Neuronal stem cell (in vitro differentiated cells): Measurements from ENCODE around the gene FLACC1.

Source experiments
- DNase-seq: peaks from one replicate; pipeline ENCODE4 v3.0.0-alpha.2; 2013; ENCODE audit warnings: low spot score
- H2AFZ ChIP-seq: one replicate; pipeline ENCODE4 v1.6.1; 2013; ENCODE audit warnings: mild to moderate bottlenecking, low read length, inconsistent platforms
- H2AK5ac ChIP-seq: 2 replicates; pipeline ENCODE4 v1.6.1; 2013; ENCODE audit warnings: low read depth, mild to moderate bottlenecking, inconsistent platforms, low read length, moderate library complexity, mixed read lengths
- H2BK120ac ChIP-seq: 2 replicates; pipeline ENCODE4 v1.6.1; 2013; ENCODE audit warnings: low read depth, mild to moderate bottlenecking, inconsistent platforms, low read length, moderate library complexity, mixed read lengths
- H2BK12ac ChIP-seq: one replicate; pipeline ENCODE4 v1.6.1; 2013; ENCODE audit warnings: low read length, inconsistent platforms
- H2BK15ac ChIP-seq: 2 replicates; pipeline ENCODE4 v1.6.1; 2013; ENCODE audit warnings: mild to moderate bottlenecking, low read length, inconsistent platforms, mixed read lengths
- H2BK5ac ChIP-seq: one replicate; pipeline ENCODE4 v1.6.1; 2013; ENCODE audit warnings: inconsistent platforms, mild to moderate bottlenecking, low read length, moderate library complexity
- H3K14ac ChIP-seq: one replicate; pipeline ENCODE4 v1.6.1; 2013; ENCODE audit warnings: low read length, inconsistent platforms
- H3K18ac ChIP-seq: 2 replicates; pipeline ENCODE4 v1.6.1; 2013; ENCODE audit warnings: low read length, inconsistent platforms
- H3K23ac ChIP-seq: 2 replicates; pipeline ENCODE4 v1.6.1; 2013; ENCODE audit warnings: low read depth, mild to moderate bottlenecking, mixed read lengths, low read length, inconsistent platforms; ENCODE audit not compliant: poor library complexity
- H3K27ac ChIP-seq: replicated peaks from 3 replicates; pipeline ENCODE4 v1.5.1; 2013; ENCODE audit warnings: low read length, inconsistent platforms
- H3K27me3 ChIP-seq, 3 experiments: 2 replicates each; pipeline ENCODE4 v1.6.1; 2013; ENCODE audit warnings: low read length in 3 of 3, mild to moderate bottlenecking in 2 of 3, inconsistent platforms in 1 of 3, low read depth in 1 of 3, mixed read lengths in 1 of 3, moderate library complexity in 1 of 3; ENCODE audit not compliant: control insufficient read depth in 3 of 3, insufficient read depth in 3 of 3
- H3K36me3 ChIP-seq, 2 donors: replicated peaks in 1 of 2; 2 replicates each; pipeline ENCODE4 v1.6.1; 2013; ENCODE audit warnings: low read length in 2 of 2; ENCODE audit not compliant: control insufficient read depth in 2 of 2, insufficient read depth in 2 of 2
- H3K4ac ChIP-seq: 2 replicates; pipeline ENCODE4 v1.6.1; 2013; ENCODE audit warnings: inconsistent platforms, mild to moderate bottlenecking, low read length, moderate library complexity
- H3K4me1 ChIP-seq, 2 donors: 1 replicate in 1 of 2; 2 replicates in 1 of 2; pipeline ENCODE4 v1.6.1; 2013; ENCODE audit warnings: low read length in 2 of 2, low read depth in 1 of 2; ENCODE audit not compliant: control insufficient read depth in 2 of 2, insufficient read depth in 1 of 2
- H3K4me2 ChIP-seq: one replicate; pipeline ENCODE4 v1.6.1; 2013; ENCODE audit warnings: mild to moderate bottlenecking, low read length, inconsistent platforms; ENCODE audit not compliant: insufficient read depth, poor library complexity, severe bottlenecking
- H3K4me3 ChIP-seq, 2 donors: 2 replicates each; pipeline ENCODE4 v1.5.1; 2013; ENCODE audit warnings: low read length in 2 of 2, mild to moderate bottlenecking in 2 of 2, inconsistent platforms in 1 of 2, moderate library complexity in 1 of 2
- H3K79me1 ChIP-seq: one replicate; pipeline ENCODE4 v1.6.1; 2013; ENCODE audit warnings: low read depth, mild to moderate bottlenecking, inconsistent platforms, low read length, moderate library complexity
- H3K9ac ChIP-seq: one replicate; pipeline ENCODE4 v1.6.1; 2013; ENCODE audit warnings: mild to moderate bottlenecking, low read depth, low read length, inconsistent platforms; ENCODE audit not compliant: poor library complexity
- H3K9me3 ChIP-seq, 2 donors: replicated peaks in 1 of 2; 2 replicates each; pipeline versions ENCODE3 to v1.6.1; 2013; ENCODE audit warnings: low read length in 2 of 2, mild to moderate bottlenecking in 2 of 2, inconsistent platforms in 1 of 2, low read depth in 1 of 2, mixed read lengths in 1 of 2, moderate library complexity in 1 of 2; ENCODE audit not compliant: control insufficient read depth in 2 of 2, insufficient read depth in 1 of 2
- H4K8ac ChIP-seq: one replicate; pipeline ENCODE4 v1.6.1; 2013; ENCODE audit warnings: low read depth, mild to moderate bottlenecking, inconsistent platforms, low read length, moderate library complexity
- H4K91ac ChIP-seq: one replicate; pipeline ENCODE4 v1.6.1; 2013; ENCODE audit warnings: low read length, low read depth, mild to moderate bottlenecking, inconsistent platforms; ENCODE audit not compliant: poor library complexity
- WGBS, 2 donors: extraction: QIAGEN DNeasy Blood & Tissue Kit; methylation state at CpG; one replicate each; pipeline ENCODE4 v1.1.7; 2013; ENCODE audit warnings: missing lambda C conversion rate in 2 of 2, mixed read lengths in 1 of 2; ENCODE audit not compliant: insufficient read length in 2 of 2, insufficient replicate concordance in 1 of 2; ENCODE audit errors: extremely low coverage in 2 of 2; 5-methylcytosine and 5-hydroxymethylcytosine counted together

FLACC1 gene

DNA sequence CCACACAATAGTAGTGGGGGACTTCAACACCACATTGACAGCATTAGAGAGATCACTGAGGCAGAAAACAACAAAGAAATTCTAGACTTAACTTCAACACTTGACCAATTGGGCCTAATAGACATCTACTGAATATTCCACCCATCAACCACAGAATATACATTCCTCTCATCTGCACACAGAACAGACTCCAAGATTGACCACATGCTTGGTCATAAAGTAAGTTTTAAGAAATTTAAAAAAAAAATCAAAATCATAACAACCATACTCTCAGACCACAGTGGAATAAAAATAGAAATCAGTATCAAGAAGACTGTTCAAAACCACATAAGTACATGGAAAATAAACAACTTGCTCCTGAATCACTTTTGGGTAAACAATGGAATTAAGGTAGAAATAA lies 9.0 kb upstream of the FLACC1 start:
- H3K9me3 ChIP-seq, result peaks cover 5 to 12% of the 10 kb centered on the region in 2 donors
- H3K4me1 ChIP-seq, result no peaks in the 10 kb centered on the region
- H2BK15ac ChIP-seq, result no peak overlapping the region
- H3K4ac ChIP-seq, result no peak overlapping the region
- no peak overlapping the region for H2AK5ac ChIP-seq
- no peak overlapping the region for H2BK120ac ChIP-seq
- H3K14ac ChIP-seq, result no peak overlapping the region
- H3K79me1 ChIP-seq, result no peaks in the 10 kb centered on the region
- no peak overlapping the region for H3K9ac ChIP-seq
- H3K23ac ChIP-seq, result no peak overlapping the region
- no peak overlapping the region for H4K91ac ChIP-seq
- H3K18ac ChIP-seq, result no peak overlapping the region
- no peak overlapping the region for H2AFZ ChIP-seq
- no peaks in the 10 kb centered on the region for H3K36me3 ChIP-seq
- no peaks in the 10 kb centered on the region for H3K27me3 ChIP-seq
- H3K27ac ChIP-seq, result no peak overlapping the region
- DNase-seq, result no peak
- no peak overlapping the region for H3K4me3 ChIP-seq
- no peak overlapping the region for H4K8ac ChIP-seq
- H3K4me2 ChIP-seq, result no peak overlapping the region
- no peak overlapping the region for H2BK12ac ChIP-seq
- no peak overlapping the region for H2BK5ac ChIP-seq

DNA sequence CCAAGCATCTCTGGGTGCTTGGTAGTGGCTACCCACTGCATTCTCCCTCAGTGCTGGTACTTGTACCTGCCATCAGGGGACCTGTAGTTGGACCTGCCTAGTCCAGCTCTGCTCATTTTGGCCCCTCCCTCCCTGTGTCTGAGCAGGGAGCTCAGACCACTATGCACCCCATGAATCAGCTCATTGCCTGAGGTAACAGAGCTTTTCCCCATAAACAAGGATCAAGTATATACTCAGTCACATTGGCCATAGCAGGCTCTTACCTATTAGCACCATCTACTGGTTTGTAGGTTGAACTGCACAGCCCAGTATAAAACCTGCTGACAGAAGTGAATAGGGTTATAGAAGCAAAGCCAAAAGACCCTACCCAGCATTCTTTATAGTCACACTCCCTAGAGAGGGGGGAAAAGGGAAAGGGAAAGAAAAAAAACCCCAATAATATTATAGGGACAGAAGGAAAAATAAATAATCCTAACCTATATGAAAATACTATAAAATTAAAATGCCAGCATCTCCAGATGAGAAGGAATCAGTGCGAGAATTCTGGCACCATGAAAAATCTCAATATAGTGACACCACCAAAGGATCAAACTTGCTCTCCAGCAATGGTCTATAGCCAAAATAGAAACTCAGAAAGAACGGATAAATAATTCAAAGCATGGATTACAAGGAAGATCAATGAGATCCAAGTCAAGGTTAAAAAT lies 6.9 kb upstream of the FLACC1 start:
- Histone ChIP-seq H3K27ac (no peak overlapping the region), H2BK120ac (no peak overlapping the region), H3K27me3 (no peaks in the 10 kb centered on the region), H4K8ac (no peak overlapping the region), H2AK5ac (peak overlapping the region; percentile 63), H3K4me1 (no peaks in the 10 kb centered on the region), H3K79me1 (no peaks in the 10 kb centered on the region), H3K23ac (no peak overlapping the region), H3K9me3 (peaks cover 5 to 12% of the 10 kb centered on the region in 2 donors), H2BK5ac (no peak overlapping the region), H2BK12ac (no peak overlapping the region), H4K91ac (no peak overlapping the region), H3K36me3 (no peaks in the 10 kb centered on the region), H3K4me3 (no peak overlapping the region), H3K18ac (no peak overlapping the region), H3K9ac (no peak overlapping the region), H3K4ac (no peak overlapping the region), H3K4me2 (no peak overlapping the region), H2BK15ac (no peak overlapping the region), H3K14ac (no peak overlapping the region), H2AFZ (no peak overlapping the region)
- DNase-seq, result no peak
- WGBS, 2 donors, result no CpG with 5 or more reads among the region's 2 CpGs

DNA sequence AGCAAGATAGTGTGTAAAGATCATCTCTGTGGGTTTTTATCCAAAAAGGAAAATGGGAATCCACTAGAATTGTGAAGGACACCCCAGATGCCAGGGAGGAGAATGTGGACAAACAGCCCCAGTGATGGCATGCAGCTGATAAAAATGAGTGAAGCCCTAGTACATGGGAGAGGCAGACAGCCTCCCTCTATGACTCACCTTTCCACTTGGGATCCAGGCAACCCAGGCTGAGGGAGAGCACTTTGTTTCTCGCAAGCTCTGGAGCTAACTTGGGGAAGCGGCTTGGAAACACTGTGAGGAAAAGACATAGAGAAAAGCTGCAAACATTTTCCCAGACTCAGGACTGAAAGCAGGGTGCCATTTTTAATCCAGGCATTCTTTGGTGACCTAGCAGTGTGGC lies 5.3 kb upstream of the FLACC1 start:
- H3K23ac ChIP-seq, result no peak overlapping the region
- no peak overlapping the region for H3K27ac ChIP-seq
- no peak overlapping the region for H4K91ac ChIP-seq
- peaks cover 3 to 5% of the 10 kb centered on the region in 2 donors for H3K9me3 ChIP-seq
- DNase-seq, result no peak
- H2BK120ac ChIP-seq, result no peak overlapping the region
- no peaks in the 10 kb centered on the region for H3K36me3 ChIP-seq
- H2BK12ac ChIP-seq, result no peak overlapping the region
- no peaks in the 10 kb centered on the region for H3K27me3 ChIP-seq
- H3K4me1 ChIP-seq, result peaks cover 0 to 2% of the 10 kb centered on the region in 2 donors
- no peak overlapping the region for H4K8ac ChIP-seq
- H2BK5ac ChIP-seq, result no peak overlapping the region
- H3K14ac ChIP-seq, result no peak overlapping the region
- WGBS, 2 donors, result no CpG with 5 or more reads among the region's 2 CpGs
- H2AK5ac ChIP-seq, result no peak overlapping the region
- H3K4ac ChIP-seq, result no peak overlapping the region
- H3K18ac ChIP-seq, result no peak overlapping the region
- no peak overlapping the region for H3K4me3 ChIP-seq
- no peak overlapping the region for H2AFZ ChIP-seq
- no peaks in the 10 kb centered on the region for H3K79me1 ChIP-seq
- no peak overlapping the region for H2BK15ac ChIP-seq
- H3K4me2 ChIP-seq, result no peak overlapping the region
- no peak overlapping the region for H3K9ac ChIP-seq

DNA sequence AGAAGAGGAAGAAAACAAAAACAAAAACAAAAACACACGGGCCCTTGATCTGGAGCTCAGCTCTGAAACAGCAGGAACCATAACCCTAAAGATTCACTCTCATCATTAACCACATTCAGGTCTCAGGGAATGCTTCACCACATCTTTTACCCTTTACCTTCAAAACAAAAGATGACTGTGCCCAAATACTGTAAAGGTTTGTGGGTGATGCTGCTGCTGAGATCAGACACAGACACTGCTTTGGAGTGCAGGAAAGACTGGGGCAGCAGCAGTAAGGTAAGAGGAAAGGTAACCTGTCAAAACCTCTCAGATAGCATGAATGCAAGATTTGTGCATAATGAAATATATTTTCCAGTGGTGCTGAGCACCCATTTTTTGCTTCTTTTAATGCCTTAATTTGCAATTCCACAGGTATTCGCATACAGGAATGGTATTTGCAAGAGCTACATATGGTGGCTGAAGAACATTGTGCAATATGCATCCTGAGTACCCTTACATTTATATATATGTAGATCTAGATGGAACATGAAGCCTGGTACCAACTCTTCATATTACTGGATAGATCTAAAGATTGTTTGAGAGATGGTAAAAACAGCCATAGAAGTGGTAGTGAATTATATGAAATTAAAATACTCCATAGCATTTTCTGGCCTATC lies 4.1 kb upstream of the FLACC1 start:
- Histone ChIP-seq H3K23ac (no peak overlapping the region), H3K9ac (no peak overlapping the region), H3K79me1 (no peaks in the 10 kb centered on the region), H3K4me1 (peaks cover 0 to 6% of the 10 kb centered on the region in 2 donors), H3K14ac (no peak overlapping the region), H2AFZ (no peak overlapping the region), H2BK5ac (no peak overlapping the region), H4K91ac (no peak overlapping the region), H2BK15ac (no peak overlapping the region), H4K8ac (no peak overlapping the region), H3K27ac (no peak overlapping the region), H2BK12ac (no peak overlapping the region), H3K4me2 (no peak overlapping the region), H3K36me3 (no peaks in the 10 kb centered on the region), H2BK120ac (no peak overlapping the region), H3K9me3 (peaks cover 3 to 5% of the 10 kb centered on the region in 2 donors), H2AK5ac (no peak overlapping the region), H3K18ac (no peak overlapping the region), H3K27me3 (no peaks in the 10 kb centered on the region), H3K4me3 (no peak overlapping the region), H3K4ac (no peak overlapping the region)
- DNase-seq, result no peak
- WGBS, 2 donors, result no CpG with 5 or more reads among the region's 2 CpGs
